Activated B cell treated with CpG ODN at 0.5 μM for 24 hours (primary cell): ENCODE results near the gene VWA1. TPM values are rescaled to one million over a fixed set of nuclear protein-coding genes. Genes with fewer than 3 reads are reported as not detected.
"Not testable (repeated sequence)": the region's sequence is repeated elsewhere in the genome, so short reads cannot be mapped to it uniquely, and the experiment has no call there.

ENCODE experiments used
- ATAC-seq: fragments of 200-7000 bp; cut with Tn5 transposase; one replicate; pipeline ENCODE4 v1.10.0; 2021; ENCODE audit warnings: low read depth, mild to moderate bottlenecking, moderate library complexity
- CTCF ChIA-PET: fragments of 350-600 bp; sonication (Branson Sonifier 250); formaldehyde crosslinking; loops from one replicate; lab custom pipeline; 2021; ENCODE audit warnings: antibody characterized with exemption; lab: Charles Lee
- POLR2A ChIA-PET: fragments of 350-600 bp; sonication (Branson Sonifier 250); formaldehyde crosslinking; loops from one replicate; lab custom pipeline; 2021; ENCODE audit warnings: antibody characterized with exemption; lab: Charles Lee
- DNase-seq: peaks from one replicate; pipeline ENCODE4 v3.0.0; 2022
- H3K27ac Mint-ChIP-seq: one replicate; pipeline ENCODE4 v1.8.0; 2020; ENCODE audit warnings: mixed read lengths
- H3K27me3 Mint-ChIP-seq: one replicate; pipeline ENCODE4 v1.8.0; 2021; ENCODE audit warnings: mixed read lengths
- H3K36me3 Mint-ChIP-seq: one replicate; pipeline ENCODE4 v1.8.0; 2021; ENCODE audit warnings: low read depth, mixed read lengths
- H3K4me1 Mint-ChIP-seq: one replicate; pipeline ENCODE4 v1.8.0; 2021; ENCODE audit warnings: mixed read lengths
- H3K4me3 Mint-ChIP-seq: one replicate; pipeline ENCODE4 v1.8.0; 2020; ENCODE audit warnings: mild to moderate bottlenecking, mixed read lengths
- H3K9me3 Mint-ChIP-seq: one replicate; pipeline ENCODE4 v1.8.0; 2020; ENCODE audit warnings: mixed read lengths
- intact Hi-C: fragments of 100-400 bp; cut with micrococcal nuclease; formaldehyde crosslinking; loops from one replicate; pipeline ENCODE4 v1.15.1; 2024
- total RNA-seq: library from RNA; stranded (reverse); gene quantifications from 2 replicates; pipeline ENCODE4 v1.2.3, GENCODE V29; 2022
- TF ChIP-seq, protein P1 (sequence below): fragments of 200-600 bp; IDR thresholded peaks from one replicate; pipeline ENCODE4 v1.8.0; 2022; ENCODE audit warnings: antibody characterized with exemption, mild to moderate bottlenecking

Gene VWA1
- total RNA-seq, 1 donor from 2014 or later = not detected

DNA sequence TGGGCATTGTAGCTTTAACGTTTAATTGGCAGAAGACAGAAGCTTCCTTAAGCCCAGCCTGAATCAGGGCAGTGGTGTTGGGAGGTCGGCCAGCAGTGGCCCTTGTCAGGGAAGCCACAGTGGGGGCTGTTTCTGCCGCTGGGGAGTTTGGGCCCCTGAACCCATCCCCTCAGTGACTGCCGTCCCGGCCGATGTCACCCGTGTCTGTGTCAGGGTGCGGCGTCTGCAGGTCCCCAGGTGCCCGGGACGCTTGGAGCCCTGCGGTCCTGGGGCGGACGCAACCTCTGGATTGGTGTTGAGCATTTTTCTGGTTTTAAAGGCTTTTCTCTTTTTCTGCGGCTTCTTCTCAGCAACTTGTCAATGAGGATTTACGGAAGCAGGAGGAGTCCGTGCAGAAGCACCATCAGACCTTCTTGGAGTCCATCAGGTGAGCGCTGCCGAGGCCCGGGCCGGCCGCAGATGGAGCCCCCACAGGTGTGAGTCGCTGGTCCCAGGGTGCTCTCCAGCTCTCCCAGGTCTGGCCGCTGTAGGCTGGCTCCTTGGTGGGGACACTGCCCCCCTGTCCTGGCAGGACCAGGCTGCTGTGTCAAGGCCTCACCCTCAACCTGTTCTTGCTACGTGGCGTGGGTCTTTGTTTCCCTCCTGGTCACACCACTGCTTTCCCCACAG lies 16.3 kb downstream of the VWA1 start:
- Mint-ChIP-seq H3K4me1 (no peaks in the 10 kb centered on the region), H3K4me3 (no peak overlapping the region), H3K27ac (no peak overlapping the region), H3K9me3 (no peaks in the 10 kb centered on the region), H3K27me3 (no peaks in the 10 kb centered on the region), H3K36me3 (no peaks in the 10 kb centered on the region)
- TF ChIP-seq, protein P1, sequence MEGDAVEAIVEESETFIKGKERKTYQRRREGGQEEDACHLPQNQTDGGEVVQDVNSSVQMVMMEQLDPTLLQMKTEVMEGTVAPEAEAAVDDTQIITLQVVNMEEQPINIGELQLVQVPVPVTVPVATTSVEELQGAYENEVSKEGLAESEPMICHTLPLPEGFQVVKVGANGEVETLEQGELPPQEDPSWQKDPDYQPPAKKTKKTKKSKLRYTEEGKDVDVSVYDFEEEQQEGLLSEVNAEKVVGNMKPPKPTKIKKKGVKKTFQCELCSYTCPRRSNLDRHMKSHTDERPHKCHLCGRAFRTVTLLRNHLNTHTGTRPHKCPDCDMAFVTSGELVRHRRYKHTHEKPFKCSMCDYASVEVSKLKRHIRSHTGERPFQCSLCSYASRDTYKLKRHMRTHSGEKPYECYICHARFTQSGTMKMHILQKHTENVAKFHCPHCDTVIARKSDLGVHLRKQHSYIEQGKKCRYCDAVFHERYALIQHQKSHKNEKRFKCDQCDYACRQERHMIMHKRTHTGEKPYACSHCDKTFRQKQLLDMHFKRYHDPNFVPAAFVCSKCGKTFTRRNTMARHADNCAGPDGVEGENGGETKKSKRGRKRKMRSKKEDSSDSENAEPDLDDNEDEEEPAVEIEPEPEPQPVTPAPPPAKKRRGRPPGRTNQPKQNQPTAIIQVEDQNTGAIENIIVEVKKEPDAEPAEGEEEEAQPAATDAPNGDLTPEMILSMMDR = no peak
- DNase-seq = no peak
- ChIA-PET POLR2A (no interaction called here), CTCF (interaction anchor here (1.7 kb wide), 1 partner anchor 11 kb away, joined by 4 read pairs; no protein-coding TSS in a partner anchor)
- ATAC-seq = no peak
- intact Hi-C loops = no loop called here

DNA sequence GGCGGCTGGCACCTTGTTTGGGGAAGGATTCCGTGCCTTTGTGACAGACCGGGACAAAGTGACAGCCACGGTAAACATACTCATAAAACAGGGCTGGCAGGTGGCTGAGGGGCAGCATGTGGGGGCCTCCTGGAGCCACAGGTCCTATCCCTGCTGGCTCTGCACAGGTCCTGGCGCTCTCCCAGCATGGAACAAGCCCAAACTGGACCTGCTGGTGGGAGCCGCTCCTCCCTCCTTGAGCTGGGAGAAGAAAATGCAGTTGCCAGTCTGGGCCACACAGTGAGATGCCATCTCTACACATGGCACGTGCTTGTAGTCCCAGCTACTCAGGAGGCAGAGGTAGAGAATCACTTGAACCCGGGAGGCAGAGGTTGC lies 16.9 kb downstream of the VWA1 start:
- H3K27me3 Mint-ChIP-seq, ATAC-seq, H3K27ac Mint-ChIP-seq, H3K4me3 Mint-ChIP-seq, intact Hi-C loops, H3K4me1 Mint-ChIP-seq, DNase-seq, H3K9me3 Mint-ChIP-seq, POLR2A ChIA-PET, H3K36me3 Mint-ChIP-seq: not testable (repeated sequence)
- CTCF ChIA-PET = interaction anchor here (1.7 kb wide), 1 partner anchor 11 kb away, joined by 4 read pairs; no protein-coding TSS in a partner anchor

DNA sequence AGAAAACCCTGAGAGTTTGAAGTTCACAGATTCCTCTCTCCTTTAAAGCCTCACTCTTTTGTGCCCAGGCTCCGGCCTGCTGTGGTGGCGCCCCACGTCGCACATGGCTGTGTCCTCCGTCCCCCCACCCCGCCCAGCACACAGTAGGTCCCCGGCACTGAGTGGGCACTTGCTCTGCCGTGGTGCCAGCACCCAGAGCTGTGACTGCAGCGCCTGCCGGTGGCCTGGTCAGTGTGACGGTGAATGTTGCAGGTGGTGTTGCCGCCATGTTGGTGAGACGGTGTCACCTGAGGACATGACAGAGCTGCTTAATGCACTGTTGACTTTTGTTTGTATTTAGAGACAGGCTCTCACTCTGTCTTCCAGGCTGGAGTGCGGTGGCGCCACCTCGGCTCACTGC lies 17.4 kb downstream of the VWA1 start:
- DNase-seq (no peak), ATAC-seq (no peak)
- no peak overlapping the region for H3K4me3 Mint-ChIP-seq
- TF ChIP-seq, protein P1 = no peak
- ChIA-PET POLR2A (no interaction called here), CTCF (no interaction called here)
- H3K4me1 Mint-ChIP-seq = no peaks in the 10 kb centered on the region
- H3K36me3 Mint-ChIP-seq = no peaks in the 10 kb centered on the region
- intact Hi-C loops = no loop called here
- H3K27me3 Mint-ChIP-seq = no peaks in the 10 kb centered on the region
- no peaks in the 10 kb centered on the region for H3K9me3 Mint-ChIP-seq
- H3K27ac Mint-ChIP-seq = no peak overlapping the region

DNA sequence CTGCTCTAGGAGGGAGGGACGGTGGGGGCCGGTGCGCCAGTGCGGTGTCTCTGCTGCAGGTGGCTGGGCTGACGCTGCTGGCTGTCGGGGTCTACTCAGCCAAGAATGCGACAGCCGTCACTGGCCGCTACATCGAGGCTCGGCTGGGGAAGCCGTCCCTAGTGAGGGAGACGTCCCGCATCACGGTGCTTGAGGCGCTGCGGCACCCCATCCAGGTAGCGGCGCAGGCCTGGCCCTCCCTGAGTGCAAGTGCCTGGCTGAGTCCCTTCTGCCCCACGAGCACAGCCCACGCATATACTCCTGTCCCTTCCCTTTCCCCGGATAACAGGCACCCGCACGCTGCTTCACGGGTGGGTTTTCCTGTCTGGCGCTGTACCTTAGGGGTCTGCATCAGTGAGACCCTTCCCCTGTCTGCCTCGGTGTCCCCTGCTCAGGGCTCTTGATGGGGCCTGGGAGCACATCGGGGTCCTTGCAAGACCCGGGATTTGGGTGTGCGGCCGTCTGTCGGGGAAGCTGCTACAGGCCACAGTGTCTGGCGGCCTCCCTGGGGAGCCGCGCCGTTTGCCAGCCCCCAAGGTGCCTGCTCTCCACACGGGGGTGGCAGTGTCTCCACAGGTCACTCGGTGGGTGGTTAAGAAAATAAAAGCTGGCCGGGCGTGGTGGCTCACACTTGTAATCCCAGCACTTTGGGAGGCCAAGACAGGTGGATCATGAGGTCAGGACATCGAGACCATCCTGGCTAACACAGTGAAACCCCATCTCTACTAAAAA lies 19.0 kb downstream of the VWA1 start:
- DNase-seq, CTCF ChIA-PET, H3K27ac Mint-ChIP-seq, H3K36me3 Mint-ChIP-seq, H3K4me3 Mint-ChIP-seq, ATAC-seq, H3K27me3 Mint-ChIP-seq, POLR2A ChIA-PET, H3K4me1 Mint-ChIP-seq, H3K9me3 Mint-ChIP-seq, intact Hi-C loops: not testable (repeated sequence)

DNA sequence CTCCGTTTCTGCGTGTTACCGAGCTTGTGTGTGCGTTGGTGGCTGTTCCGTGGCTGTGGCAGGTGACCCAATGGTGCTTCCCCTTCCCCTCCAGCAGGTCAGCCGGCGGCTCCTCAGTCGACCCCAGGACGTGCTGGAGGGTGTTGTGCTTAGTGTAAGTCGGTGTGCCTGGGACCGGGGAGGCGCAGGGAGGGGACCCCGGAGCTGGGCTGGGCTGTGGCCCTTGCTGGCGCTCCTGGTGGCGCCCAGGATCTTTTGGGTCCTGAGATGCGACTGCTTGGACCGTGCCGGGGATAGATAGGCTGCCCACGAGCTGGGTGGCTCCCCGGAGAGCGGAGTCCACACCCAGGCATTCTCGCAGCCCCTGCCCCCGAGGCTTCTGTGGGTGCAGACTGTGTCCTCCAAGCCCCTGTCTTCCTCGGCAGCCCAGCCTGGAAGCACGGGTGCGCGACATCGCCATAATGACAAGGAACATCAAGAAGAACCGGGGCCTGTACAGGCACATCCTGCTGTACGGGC lies 19.9 kb downstream of the VWA1 start:
- ChIA-PET CTCF (no interaction called here), POLR2A (interaction anchor here (0.5 to 0.6 kb wide), 2 partner anchors 61 to 70 kb away, joined by 4 to 5 read pairs; no protein-coding TSS in a partner anchor)
- DNase-seq (no peak), ATAC-seq (no peak)
- intact Hi-C loops = no loop called here
- Mint-ChIP-seq H3K4me1 (no peaks in the 10 kb centered on the region), H3K36me3 (no peaks in the 10 kb centered on the region), H3K27ac (no peak overlapping the region), H3K27me3 (peaks cover 2% of the 10 kb centered on the region), H3K9me3 (no peaks in the 10 kb centered on the region), H3K4me3 (no peak overlapping the region)
- TF ChIP-seq, protein P1 = no peak

DNA sequence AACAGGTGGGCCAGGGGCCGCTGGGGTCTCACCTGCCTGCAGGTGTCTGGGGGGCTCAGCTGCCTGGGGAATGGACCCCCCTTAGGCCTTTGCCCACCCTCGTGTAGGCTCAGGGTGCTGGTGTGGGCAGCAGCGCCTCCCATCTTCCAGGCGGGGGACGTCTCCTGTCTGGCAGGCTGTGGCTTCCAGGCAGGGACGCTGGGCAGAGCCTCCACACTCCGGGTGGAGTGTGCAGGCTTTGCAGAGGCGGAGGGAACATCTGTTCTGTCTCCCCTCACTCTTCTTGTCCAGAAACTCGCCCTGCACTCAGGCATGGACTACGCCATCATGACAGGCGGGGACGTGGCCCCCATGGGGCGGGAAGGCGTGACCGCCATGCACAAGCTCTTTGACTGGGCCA lies 20.4 kb downstream of the VWA1 start:
- H3K27me3 Mint-ChIP-seq, H3K9me3 Mint-ChIP-seq, DNase-seq, H3K27ac Mint-ChIP-seq, H3K4me1 Mint-ChIP-seq, CTCF ChIA-PET, ATAC-seq, POLR2A ChIA-PET, H3K36me3 Mint-ChIP-seq, intact Hi-C loops, H3K4me3 Mint-ChIP-seq: not testable (repeated sequence)

DNA sequence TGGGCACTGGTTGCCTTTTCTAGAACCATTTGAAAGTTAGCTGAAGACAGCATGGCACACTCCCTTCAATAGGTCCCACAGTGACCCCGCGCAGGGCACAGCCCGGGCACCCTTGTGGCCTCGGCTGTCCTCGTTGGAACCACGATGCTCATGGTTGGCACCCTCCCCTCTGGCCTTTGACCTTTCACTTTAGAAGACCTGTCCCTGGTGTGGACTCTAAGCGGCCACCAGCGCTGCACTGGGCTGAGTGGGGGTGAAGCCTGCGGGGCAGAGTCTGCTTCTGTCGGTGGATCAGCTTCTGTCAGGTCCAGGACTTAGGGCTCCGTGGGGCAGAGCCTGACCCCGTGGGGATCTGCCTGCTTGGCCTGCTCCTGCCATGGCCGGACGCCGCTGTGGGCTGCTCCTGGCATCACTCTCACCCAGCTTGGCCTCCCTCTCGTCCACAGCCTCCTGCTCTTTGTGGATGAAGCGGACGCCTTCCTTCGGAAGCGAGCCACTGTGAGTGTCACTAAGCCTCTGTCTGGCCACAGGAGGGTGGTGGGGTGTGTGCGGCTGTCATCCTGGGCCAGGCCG lies 21.3 kb downstream of the VWA1 start:
- ATAC-seq, intact Hi-C loops, CTCF ChIA-PET, DNase-seq, H3K4me1 Mint-ChIP-seq, H3K9me3 Mint-ChIP-seq, H3K4me3 Mint-ChIP-seq, H3K27ac Mint-ChIP-seq, H3K36me3 Mint-ChIP-seq, POLR2A ChIA-PET, H3K27me3 Mint-ChIP-seq: not testable (repeated sequence)

DNA sequence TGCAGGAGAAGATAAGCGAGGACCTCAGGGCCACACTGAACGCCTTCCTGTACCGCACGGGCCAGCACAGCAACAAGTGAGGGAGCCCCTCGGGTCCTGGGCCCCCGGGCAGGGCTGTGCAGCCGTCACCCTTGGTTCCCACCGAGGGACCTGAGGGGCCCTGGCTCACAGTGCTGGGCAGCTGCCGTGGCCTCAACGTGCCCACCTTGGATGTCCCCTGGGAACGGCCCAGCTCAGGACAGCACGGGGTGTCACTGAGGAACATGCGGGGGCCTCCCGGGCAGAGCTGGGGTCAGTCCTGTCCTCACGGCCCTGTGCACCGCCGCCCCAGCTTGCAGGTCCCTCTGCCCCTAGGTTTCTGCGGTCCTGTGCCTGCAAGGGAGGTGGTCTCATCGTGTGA lies 23.7 kb downstream of the VWA1 start:
- ATAC-seq, H3K9me3 Mint-ChIP-seq, H3K27me3 Mint-ChIP-seq, POLR2A ChIA-PET, H3K4me3 Mint-ChIP-seq, DNase-seq, H3K36me3 Mint-ChIP-seq, H3K4me1 Mint-ChIP-seq, H3K27ac Mint-ChIP-seq, CTCF ChIA-PET, intact Hi-C loops: not testable (repeated sequence)

DNA sequence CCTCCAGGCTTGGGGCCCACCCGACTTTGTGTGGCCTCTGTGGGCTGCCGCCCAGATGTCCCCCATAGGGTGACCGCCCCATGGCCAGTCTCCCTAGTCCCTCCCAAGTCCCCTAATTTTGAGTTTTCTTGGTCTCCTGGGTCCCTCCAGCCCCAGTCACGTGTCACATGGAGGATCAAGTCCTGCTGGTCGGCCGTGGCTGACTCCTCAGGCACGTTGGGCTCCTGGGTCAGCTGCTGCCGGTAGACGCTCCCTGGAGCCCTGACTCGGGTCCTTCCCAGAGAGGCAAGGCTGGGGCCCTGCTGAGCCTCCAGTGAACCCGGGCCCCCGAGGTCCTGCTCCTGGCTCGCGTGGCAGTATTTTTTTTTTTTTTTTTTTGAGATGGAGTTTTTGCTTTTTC lies 24.2 kb downstream of the VWA1 start:
- not testable (repeated sequence) for H3K4me3 Mint-ChIP-seq

More for the DNA sequence above, 24.2 kb downstream of the VWA1 start:
- POLR2A ChIA-PET, H3K27ac Mint-ChIP-seq, H3K9me3 Mint-ChIP-seq, DNase-seq, H3K36me3 Mint-ChIP-seq, H3K27me3 Mint-ChIP-seq, CTCF ChIA-PET, intact Hi-C loops, ATAC-seq, H3K4me1 Mint-ChIP-seq: not testable (repeated sequence)
